HG02610 (cell line): ENCODE measurements around the gene NCKAP5.

ENCODE experiments used
- ATAC-seq: cut with Tn5 transposase; IDR thresholded peaks from one replicate; pipeline ENCODE4 v1.9.1; 2021; ENCODE audit warnings: mild to moderate bottlenecking, moderate library complexity; ENCODE audit not compliant: unreplicated experiment

Gene NCKAP5

GRCh38 chr2:133122529-133122928 is 445.7 kb downstream of the NCKAP5 start:
- ATAC-seq: no peak

GRCh38 chr2:133120310-133120709 is 448.0 kb downstream of the NCKAP5 start:
- no peak for ATAC-seq

- no peak for ATAC-seq
Observed at GRCh38 chr2:133110201-133110600, 458.1 kb downstream of the NCKAP5 start.

- no peak for ATAC-seq
Observed at GRCh38 chr2:133109772-133110171, 458.5 kb downstream of the NCKAP5 start.

- no peak for ATAC-seq
Observed at GRCh38 chr2:133107058-133107815, 461.0 kb downstream of the NCKAP5 start.

- ATAC-seq: no peak
Observed at GRCh38 chr2:133104871-133105270, 463.4 kb downstream of the NCKAP5 start.

- no peak for ATAC-seq
Observed at GRCh38 chr2:133098787-133099186, 469.5 kb downstream of the NCKAP5 start.

GRCh38 chr2:133097666-133098065 is 470.6 kb downstream of the NCKAP5 start:
- no peak for ATAC-seq

GRCh38 chr2:133092571-133092970 is 475.7 kb downstream of the NCKAP5 start:
- no peak for ATAC-seq

- ATAC-seq: no peak
Observed at GRCh38 chr2:133090358-133090757, 477.9 kb downstream of the NCKAP5 start.

GRCh38 chr2:133086176-133086575 is 482.1 kb downstream of the NCKAP5 start:
- no peak for ATAC-seq

- ATAC-seq: no peak
Observed at GRCh38 chr2:133085646-133086045, 482.6 kb downstream of the NCKAP5 start.

GRCh38 chr2:133082034-133082433 is 486.2 kb downstream of the NCKAP5 start:
- ATAC-seq: no peak

- no peak for ATAC-seq
Observed at GRCh38 chr2:133080822-133081221, 487.4 kb downstream of the NCKAP5 start.

GRCh38 chr2:133078667-133079411 is 489.4 kb downstream of the NCKAP5 start:
- no peak for ATAC-seq

GRCh38 chr2:133077269-133077822 is 490.9 kb downstream of the NCKAP5 start:
- ATAC-seq: no peak

GRCh38 chr2:133072837-133073694 is 495.2 kb downstream of the NCKAP5 start:
- no peak for ATAC-seq

- no peak for ATAC-seq
Observed at GRCh38 chr2:133063775-133064174, 504.5 kb downstream of the NCKAP5 start.

- no peak for ATAC-seq
Observed at GRCh38 chr2:133062931-133063665, 505.2 kb downstream of the NCKAP5 start.

- ATAC-seq: no peak
Observed at GRCh38 chr2:133061874-133062593, 506.2 kb downstream of the NCKAP5 start.
